GM15510 (cell line): ENCODE measurements around the gene ACCSL.

ENCODE experiments used
- POLR2A ChIP-seq: IDR thresholded peaks from 3 replicates; pipeline ENCODE4 v1.6.1; 2011; ENCODE audit warnings: borderline replicate concordance; ENCODE audit not compliant: insufficient read length; ENCODE audit errors: extremely low read depth

Gene ACCSL

DNA sequence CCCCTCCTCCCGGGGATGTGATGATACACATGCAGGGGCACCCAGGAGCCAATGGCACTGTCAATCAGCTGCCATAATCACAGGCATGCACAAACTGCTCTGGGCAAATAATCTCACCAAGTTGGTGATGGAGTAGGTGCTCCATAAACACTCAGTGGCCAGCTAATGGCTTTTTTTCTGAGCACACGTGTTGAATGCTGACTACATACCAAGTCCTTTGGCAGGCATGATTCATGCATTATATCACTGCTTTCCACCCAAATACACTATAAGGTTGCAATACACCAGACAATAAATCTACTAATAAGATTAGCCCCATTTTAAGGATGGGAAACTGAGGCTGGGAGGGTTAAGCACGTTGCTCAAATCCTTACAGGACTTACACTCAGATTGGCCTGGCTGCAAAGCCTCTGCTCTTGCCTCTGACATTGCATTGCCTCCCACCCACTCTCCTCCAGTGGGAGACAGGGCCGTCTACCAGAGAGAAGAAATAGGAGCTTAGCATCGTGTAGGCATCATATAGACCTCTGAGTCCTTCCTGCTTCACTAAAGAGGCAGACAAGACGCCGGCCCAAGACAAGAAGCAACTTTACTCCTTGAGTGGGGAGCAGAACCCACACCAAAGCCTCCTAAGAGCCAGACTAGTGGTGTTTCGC, 32.7 kb upstream of the ACCSL start:
- TF ChIP-seq POLR2A: no peak

DNA sequence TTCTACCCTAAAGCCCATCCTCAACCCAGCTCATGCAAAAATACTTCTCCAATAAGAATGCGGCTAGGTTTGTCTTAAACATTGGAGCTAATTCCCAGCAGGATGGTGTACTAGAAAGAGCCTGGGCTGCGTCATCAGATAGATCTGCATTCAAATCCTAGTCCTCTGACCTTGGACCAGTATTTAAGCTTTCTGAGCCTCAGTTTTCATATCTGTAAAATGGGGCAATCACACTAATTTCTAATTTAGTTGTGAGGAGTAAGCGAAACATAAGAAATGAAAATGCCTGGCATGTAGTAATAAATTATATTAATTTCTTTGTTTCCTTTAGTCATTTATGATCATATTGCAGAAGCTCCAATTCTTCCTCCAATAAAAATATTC, 32.2 kb upstream of the ACCSL start:
- TF ChIP-seq POLR2A: no peak

DNA sequence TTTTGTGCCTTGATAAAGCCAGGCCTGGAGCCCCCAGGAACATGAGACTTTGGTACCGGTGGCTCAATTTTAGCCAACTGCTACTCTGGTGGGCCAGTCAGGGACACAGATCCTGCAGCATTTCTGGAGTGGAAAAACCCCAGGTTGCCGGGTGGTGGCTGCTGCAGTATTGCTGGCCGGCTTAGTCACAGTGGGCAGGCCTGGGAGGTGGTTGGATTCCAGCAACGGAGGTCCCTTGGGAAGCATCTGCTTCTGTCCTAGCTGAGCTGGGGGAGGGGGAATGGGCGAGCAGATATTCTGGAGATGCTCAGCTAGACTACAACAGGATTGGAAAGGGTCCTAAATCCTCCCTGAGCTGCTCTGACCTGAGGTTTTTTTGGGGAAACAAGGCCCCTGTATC, 31.6 kb upstream of the ACCSL start:
- no peak for TF ChIP-seq POLR2A

DNA sequence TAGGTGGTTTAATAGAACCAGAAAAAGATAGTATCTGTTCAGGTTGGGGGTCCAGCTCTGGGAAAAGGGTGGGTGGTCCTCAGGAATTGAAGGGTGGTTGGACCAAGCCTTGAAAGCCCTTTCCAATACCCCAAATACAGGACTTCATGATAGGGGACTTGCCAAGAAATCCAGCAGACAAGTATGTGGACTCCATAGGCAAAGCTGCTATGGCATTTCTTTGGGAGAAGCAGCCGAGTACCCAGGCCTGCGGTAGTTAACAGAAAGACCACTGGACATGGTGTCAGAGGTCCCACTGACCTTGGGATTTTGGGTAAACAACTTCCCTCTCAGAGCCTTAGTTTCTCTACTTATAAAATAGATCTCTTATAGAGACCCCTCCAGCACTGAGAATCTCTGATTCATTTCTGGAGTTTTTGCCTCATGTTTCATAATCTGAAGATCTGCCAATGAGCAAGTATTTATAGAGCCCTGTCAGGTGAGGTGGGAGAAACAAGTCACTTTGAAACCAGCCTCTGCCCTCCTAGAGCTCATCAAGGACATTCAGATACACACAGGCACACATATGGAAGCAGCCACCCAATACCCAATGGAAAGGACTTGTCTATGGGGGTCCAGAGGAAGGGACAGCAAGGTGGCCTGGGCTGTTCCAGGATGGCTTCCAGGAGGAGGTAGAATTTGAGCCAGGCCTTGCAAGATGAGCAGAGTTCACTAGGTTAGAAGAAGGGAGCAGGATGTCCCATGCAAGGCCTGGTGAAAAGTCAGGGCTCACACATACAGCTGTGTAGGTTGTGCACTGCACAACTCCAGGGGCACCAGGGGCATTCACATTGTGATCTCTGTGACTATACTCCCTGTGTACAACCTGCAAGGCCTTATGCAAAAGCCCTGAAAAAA, 31.0 kb upstream of the ACCSL start:
- TF ChIP-seq POLR2A: no peak

DNA sequence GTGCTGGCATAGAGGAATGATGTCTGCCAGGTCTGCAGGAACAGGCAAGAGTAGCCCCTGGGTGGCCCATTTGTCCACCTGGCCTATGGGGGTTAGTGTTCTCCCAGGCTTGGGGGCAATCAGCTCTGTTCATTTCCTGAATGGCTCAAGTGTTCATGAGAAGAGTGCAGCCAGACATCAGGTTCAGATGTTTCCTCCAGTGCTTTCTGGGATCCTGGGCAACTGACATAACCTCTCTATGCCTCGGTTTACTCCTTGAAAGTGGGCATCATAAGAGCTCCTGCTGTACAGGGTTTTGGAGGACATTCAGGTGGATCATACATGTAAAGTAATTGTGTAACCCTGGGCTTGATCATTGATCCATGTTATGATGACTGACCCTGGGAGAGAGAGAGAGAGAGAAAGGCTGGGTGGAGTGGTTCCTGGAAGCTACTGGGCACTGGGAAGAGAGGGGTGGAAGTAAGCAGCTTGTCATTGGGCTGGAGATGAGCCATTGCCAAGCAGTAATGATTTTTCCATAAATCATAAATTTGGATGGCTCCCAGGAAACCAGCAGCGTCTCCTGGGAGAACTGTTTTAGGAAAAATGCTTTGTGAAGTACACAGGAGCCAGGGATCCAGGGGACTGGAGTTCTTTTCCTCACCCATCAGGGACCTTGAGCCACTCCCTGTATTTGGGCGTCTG, 30.2 kb upstream of the ACCSL start:
- TF ChIP-seq POLR2A: no peak

DNA sequence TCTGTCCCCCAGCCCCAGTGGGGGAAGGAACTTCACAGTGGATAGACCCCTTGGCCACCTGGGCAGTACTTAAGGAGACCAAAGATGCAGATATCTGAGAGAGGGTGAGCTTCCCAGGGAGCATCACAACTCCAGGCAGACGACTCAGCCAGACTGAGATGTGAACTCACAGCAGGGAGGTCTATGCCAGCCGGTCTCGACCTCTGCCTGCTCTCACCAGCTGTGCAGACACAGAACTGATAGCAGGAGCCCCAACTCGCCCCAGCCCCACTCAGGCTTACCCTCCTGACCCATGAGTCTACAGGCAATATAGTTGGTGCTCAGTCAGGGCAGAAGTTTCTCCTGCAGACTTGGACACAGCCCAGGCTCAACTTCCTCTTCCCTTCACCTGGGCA, 29.7 kb upstream of the ACCSL start:
- no peak for TF ChIP-seq POLR2A

DNA sequence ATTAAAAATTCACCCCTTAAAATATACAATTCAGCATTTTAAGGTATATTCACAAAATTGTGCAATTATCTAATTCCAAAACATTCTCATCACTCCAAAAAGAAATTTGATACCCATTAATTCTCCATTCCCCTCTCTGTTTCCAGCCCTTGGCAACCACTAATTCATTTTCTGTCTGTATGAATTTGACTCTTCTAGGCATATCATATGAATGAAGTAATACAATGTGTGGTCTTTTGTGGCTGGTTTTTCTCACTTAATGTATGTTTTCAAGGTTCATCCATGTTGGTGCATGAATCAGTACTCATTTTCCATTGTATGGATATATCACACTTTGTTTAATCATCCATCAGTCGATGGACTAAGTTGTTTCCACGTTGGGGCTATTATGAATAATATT, 29.0 kb upstream of the ACCSL start:
- no peak for TF ChIP-seq POLR2A

DNA sequence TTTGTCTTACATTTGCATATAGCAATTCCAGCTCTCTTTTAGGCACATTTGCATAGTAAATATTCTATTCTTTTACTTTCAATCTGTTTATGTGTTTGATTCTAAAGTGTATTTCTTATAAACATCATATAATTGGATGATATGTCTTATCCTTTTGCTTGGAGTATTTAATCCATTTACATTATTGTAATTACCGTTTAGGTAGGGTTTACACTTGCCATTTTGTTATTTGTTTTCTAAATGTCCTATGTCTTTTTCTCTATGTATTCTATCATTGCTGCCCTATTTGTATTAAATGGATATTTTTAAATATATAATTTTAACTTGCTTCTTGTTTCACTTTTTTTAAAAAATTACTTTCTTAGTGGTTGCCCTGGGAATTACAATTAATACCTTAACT, 22.8 kb upstream of the ACCSL start:
- no peak for TF ChIP-seq POLR2A

DNA sequence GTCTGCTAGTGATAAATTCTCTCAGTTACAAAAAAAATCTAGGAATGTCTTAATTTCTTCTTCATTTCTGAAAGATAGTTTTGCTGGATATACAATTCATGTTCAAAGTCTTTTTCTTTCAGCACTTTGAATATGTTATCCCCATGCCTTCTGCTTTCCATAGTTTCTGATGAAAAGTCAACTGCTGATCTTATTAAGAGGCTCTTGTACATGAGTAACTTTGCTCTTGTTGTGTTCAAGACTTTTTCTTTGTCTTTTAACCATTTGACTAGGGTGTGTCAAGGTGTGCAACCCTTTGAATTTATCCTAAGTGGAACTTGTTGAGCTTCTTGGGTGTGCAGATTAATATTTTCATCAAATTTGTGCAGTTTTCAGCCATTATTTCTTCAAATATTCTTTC, 22.1 kb upstream of the ACCSL start:
- TF ChIP-seq POLR2A: no peak

DNA sequence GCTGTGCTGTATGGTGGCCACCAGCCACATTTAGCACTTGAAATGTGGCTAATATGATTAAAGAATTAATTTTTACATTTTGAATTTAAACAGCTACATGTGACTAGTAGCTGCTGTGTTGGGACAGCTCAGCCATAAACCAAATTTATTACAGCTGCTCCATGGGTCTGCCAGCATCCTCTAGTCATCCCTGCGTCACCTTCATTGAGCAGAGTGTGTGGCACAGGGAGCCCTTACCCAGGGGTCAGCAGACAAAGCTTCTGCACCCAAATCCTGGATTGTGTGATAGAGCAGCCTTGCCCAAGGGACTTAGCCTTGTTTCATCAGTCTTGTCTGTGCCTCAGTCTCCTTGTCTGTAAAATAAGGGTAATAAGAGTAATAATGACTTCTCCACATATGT, 19.4 kb upstream of the ACCSL start:
- TF ChIP-seq POLR2A: no peak

DNA sequence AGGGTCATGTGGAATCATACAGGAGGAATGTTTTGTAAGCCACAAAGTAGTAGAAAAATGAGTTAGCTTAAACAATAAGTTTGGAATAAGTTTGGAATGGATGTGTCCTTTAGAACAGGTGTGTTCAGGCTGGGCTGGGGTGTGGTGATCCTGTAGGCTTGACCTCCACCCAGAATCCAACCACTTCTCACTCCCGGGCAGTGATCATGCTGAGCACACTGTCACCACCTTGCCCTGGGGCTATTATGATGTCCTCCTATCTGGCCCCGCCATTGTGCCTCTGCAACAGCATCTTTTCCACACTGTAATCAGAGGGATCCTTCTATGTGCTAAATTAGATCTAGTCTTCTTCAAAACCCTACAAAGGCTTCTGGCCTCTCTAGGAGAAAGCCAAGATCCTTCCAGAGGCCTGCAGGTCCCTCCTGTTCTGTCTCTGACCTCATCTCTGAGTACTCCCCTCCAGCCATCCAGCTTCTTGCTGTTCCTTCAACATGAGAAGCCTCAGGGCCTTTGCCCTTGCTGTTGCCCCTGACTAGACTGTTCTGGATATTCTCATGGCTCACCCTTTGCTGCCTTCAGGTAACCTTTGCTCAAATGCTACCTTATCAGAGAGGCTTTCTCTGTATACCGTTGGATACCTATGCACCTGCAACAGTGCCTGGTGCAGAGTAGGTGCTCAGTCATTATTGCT, 18.8 kb upstream of the ACCSL start:
- TF ChIP-seq POLR2A: no peak

DNA sequence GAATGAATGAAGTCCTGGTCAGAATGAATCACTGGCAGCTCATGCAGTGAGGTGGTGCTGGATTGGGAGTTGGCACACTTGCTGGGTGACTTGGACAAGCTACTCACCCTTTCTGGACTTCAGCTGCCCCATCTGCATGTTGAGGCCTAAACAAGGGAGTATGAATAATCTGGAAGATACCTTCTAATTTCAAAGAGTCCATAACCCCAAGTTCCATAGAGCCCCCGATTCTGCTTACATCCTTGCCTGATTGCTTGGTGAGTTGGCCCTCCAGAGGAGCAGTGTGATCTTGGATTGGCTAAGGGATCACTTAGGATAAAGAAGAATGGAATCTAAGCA, 18.3 kb upstream of the ACCSL start:
- TF ChIP-seq POLR2A: no peak

DNA sequence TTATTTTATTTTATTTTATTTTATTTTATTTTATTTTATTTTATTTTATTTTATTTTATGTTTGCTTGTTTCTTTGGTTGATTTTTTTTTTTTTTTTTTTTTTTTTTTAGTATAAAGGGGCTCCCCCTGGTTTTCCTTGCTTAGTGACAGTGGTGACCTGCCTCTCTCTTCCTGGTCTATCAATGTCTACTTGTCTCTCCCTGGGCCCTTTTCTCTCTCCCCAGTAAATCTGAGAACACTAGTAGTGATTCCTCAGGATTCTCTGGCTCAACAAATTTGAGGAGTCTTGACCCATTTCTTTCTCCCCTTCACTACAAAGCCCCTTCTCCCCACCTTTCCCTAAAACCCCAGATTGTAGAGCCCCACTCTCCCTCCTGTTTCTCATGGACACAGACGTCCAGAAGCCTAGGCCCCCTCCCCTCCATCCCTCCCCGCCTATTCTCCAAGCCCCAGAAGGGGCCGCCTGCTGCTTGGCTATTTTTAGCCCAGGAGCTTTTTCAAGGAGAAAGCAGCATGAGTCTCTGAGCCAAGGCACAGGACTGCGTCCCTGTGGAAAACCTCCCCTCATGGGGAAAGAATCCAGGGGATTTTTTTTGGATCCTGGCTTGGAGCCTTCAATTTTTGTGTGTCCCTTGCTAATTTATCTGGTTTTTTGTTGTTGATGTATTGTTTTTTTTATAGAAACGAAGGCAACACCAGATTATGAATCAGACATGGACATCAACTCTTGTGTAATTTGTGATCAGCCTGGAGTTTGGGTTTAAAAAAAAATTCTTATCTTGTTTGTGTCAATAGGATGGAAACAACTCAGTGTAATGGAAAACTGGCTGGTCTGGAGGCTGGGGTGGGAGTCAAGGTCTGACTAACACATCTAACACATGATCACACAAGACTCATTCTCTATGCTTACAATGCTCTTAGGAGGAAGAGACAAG, 17.5 kb upstream of the ACCSL start:
- TF ChIP-seq POLR2A: no peak

DNA sequence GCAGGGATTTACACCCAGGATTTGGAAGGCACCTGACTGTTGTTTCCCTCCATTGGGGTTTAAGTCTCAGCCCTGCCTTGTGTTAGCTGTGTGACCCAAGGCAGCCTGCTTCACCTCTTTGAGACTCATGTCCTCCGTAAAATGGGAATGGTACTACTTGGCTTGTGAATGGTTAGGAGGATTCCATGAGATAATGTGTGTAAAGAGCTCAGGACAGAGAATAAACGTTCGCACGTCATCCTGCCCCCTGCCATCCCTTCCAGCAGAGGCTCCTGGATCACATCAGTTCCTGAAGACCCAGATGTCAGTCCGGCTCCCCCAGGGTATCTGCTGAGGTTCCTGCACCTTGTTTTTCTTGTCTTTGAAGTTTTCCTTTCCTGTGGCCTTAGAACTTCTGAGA, 16.8 kb upstream of the ACCSL start:
- no peak for TF ChIP-seq POLR2A

DNA sequence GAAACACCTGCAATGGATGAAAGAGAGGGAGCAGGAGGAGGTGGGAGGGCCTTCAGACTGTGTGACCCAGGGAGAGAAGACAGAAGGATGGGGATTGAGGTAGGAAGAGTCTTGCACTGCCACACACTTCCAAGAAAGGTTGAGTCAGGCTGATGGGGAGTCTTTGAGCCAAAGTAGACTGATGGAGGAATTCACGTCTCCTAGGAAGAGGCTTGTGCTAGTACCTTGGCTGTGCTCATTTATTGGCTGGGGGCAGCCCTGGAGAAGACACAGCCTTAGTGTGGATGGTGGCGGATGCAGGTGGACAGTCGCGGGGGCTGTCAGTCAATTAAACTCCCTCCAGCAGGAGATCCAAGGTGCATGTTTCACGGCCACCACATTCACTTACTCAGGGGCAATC, 16.2 kb upstream of the ACCSL start:
- TF ChIP-seq POLR2A: no peak
